Small intestine (tissue), 7 donors: ENCODE results near the gene NELL2. TPM values are rescaled to one million over a fixed set of nuclear protein-coding genes. Genes with fewer than 3 reads are reported as not detected.

Source experiments
- DNase-seq, 2 donors: peaks; one replicate each; pipeline versions ENCODE4 v3.0.0 to v3.0.0-alpha.2; 2013
- FAIRE-seq: peaks from 2 replicates; lab custom pipeline; 2012; peaks lifted over from hg19 to GRCh38; lab: Jason Lieb, UNC
- H3K27ac ChIP-seq, 3 donors: one replicate each; pipeline ENCODE4 v1.5.1; 2013; ENCODE audit warnings: low read length in 2 of 3, mild to moderate bottlenecking in 2 of 3, control low read depth in 1 of 3, inconsistent platforms in 1 of 3, low read depth in 1 of 3, moderate library complexity in 1 of 3
- H3K27me3 ChIP-seq, 3 donors: one replicate each; pipeline ENCODE4 v1.6.1; 2013; ENCODE audit warnings: low read length in 3 of 3, inconsistent platforms in 1 of 3; ENCODE audit not compliant: control insufficient read depth in 3 of 3, insufficient read depth in 3 of 3
- H3K36me3 ChIP-seq, 3 donors: one replicate each; pipeline ENCODE4 v1.6.1; 2013; ENCODE audit warnings: low read length in 3 of 3, inconsistent platforms in 1 of 3, low read depth in 1 of 3, mild to moderate bottlenecking in 1 of 3, moderate library complexity in 1 of 3; ENCODE audit not compliant: control insufficient read depth in 3 of 3, insufficient read depth in 2 of 3
- H3K4me1 ChIP-seq, 3 donors: one replicate each; pipeline ENCODE4 v1.6.1; 2013; ENCODE audit warnings: low read length in 2 of 3, inconsistent platforms in 1 of 3, low read depth in 1 of 3, mild to moderate bottlenecking in 1 of 3, moderate library complexity in 1 of 3; ENCODE audit not compliant: control insufficient read depth in 3 of 3, insufficient read depth in 2 of 3
- H3K4me3 ChIP-seq, 3 donors: one replicate each; pipeline ENCODE4 v1.5.1; 2013; ENCODE audit warnings: low read length in 3 of 3, control low read depth in 1 of 3, inconsistent platforms in 1 of 3, low read depth in 1 of 3, mild to moderate bottlenecking in 1 of 3, moderate library complexity in 1 of 3
- H3K9me3 ChIP-seq, 2 donors: one replicate each; pipeline ENCODE4 v1.6.1; 2013; ENCODE audit warnings: low read depth in 1 of 2, low read length in 1 of 2; ENCODE audit not compliant: control insufficient read depth in 2 of 2, insufficient read depth in 1 of 2
- WGBS, 3 donors: extraction: QIAGEN DNeasy Blood & Tissue Kit; methylation state at CpG; one replicate each; pipeline ENCODE4 v1.1.7; 2013; 5-methylcytosine and 5-hydroxymethylcytosine counted together
- polyA plus RNA-seq, 4 donors: library from polyadenylated mRNA; stranded (reverse) in 3 of 4; unstranded in 1 of 4; fragments of 200-250 nt in 3 of 4; fragments of 120-200 nt in 1 of 4; gene quantifications; one replicate each; pipeline versions ENCODE4 v1.2.1 to v1.2.3, GENCODE V29; 2013
- donor health status: healthy with polysubstance abuse.
- donor health status: control.
- donor health status: control.
- donor health status: Bipolar disorder and iron deficiency.
- donor health status: healthy.

Gene NELL2
- polyA plus RNA-seq, 4 donors, result 4.4 to 50.8 (median 27.1) TPM

- WGBS, 3 donors, result 67 to 82% (median 67%) methylated on average over 4 of the region's 4 CpGs
- DNase-seq (no peak), FAIRE-seq (no peak)
- H3K4me1 ChIP-seq, result no peaks in the 10 kb centered on the region
- no peak overlapping the region for H3K4me3 ChIP-seq
- H3K9me3 ChIP-seq, result peaks cover 0 to 9% of the 10 kb centered on the region in 2 donors
- H3K36me3 ChIP-seq, result no peaks in the 10 kb centered on the region
- no peak overlapping the region for H3K27ac ChIP-seq
- H3K27me3 ChIP-seq, result no peaks in the 10 kb centered on the region
These were observed 208.7 kb downstream of the NELL2 start for GRCh38 chr12:44667461-44667860.

- no peak for FAIRE-seq
- WGBS, 3 donors, result 69 to 83% (median 74%) methylated on average over 2 of the region's 2 CpGs
These were observed 212.8 kb downstream of the NELL2 start for GRCh38 chr12:44663291-44663690.

GRCh38 chr12:44655846-44656245, 220.3 kb downstream of the NELL2 start:
- no peak overlapping the region for H3K27ac ChIP-seq
- FAIRE-seq (no peak), DNase-seq (no peak)
- H3K27me3 ChIP-seq, result no peaks in the 10 kb centered on the region
- H3K4me1 ChIP-seq, result peaks cover 0 to 11% (median 2%) of the 10 kb centered on the region in 3 donors
- no peak overlapping the region for H3K4me3 ChIP-seq
- no peaks in the 10 kb centered on the region for H3K9me3 ChIP-seq
- no peaks in the 10 kb centered on the region for H3K36me3 ChIP-seq

More at GRCh38 chr12:44663291-44663690, 212.8 kb downstream of the NELL2 start:
- Histone ChIP-seq H3K27me3 (no peaks in the 10 kb centered on the region), H3K36me3 (no peaks in the 10 kb centered on the region), H3K27ac (no peak overlapping the region), H3K4me1 (no peaks in the 10 kb centered on the region), H3K9me3 (peaks cover 0 to 2% of the 10 kb centered on the region in 2 donors), H3K4me3 (no peak overlapping the region)
- DNase-seq, result no peak

- Histone ChIP-seq H3K4me1 (peaks cover 0 to 11% (median 2%) of the 10 kb centered on the region in 3 donors), H3K9me3 (no peaks in the 10 kb centered on the region), H3K27me3 (no peaks in the 10 kb centered on the region), H3K36me3 (no peaks in the 10 kb centered on the region), H3K4me3 (no peak overlapping the region), H3K27ac (no peak overlapping the region)
- DNase-seq (peak; percentile 37 to 43), FAIRE-seq (no peak)
- WGBS, 3 donors, result 12 to 33% (median 27%) methylated on average over 12 of the region's 12 CpGs
These were observed 221.2 kb downstream of the NELL2 start for GRCh38 chr12:44654646-44655639.

GRCh38 chr12:44653861-44654527, 222.1 kb downstream of the NELL2 start:
- 30 to 47% (median 39%) methylated on average over 3 of the region's 3 CpGs for WGBS, 3 donors
- peaks cover 0 to 11% (median 2%) of the 10 kb centered on the region in 3 donors for H3K4me1 ChIP-seq
- DNase-seq, result no peak
- no peaks in the 10 kb centered on the region for H3K27me3 ChIP-seq
- no peak for FAIRE-seq
- H3K9me3 ChIP-seq, result no peaks in the 10 kb centered on the region
- no peak overlapping the region for H3K4me3 ChIP-seq
- H3K27ac ChIP-seq, result no peak overlapping the region
- no peaks in the 10 kb centered on the region for H3K36me3 ChIP-seq

GRCh38 chr12:44649693-44650092, 226.4 kb downstream of the NELL2 start:
- Histone ChIP-seq H3K36me3 (no peaks in the 10 kb centered on the region), H3K27me3 (no peaks in the 10 kb centered on the region), H3K4me1 (peaks cover 0 to 5% (median 2%) of the 10 kb centered on the region in 3 donors), H3K4me3 (no peak overlapping the region), H3K27ac (no peak overlapping the region), H3K9me3 (no peaks in the 10 kb centered on the region)
- DNase-seq (no peak), FAIRE-seq (no peak)
- 65 to 74% (median 71%) methylated on average over 2 of the region's 2 CpGs for WGBS, 3 donors

GRCh38 chr12:44647917-44648690, 228.0 kb downstream of the NELL2 start:
- no peak overlapping the region for H3K4me3 ChIP-seq
- WGBS, 3 donors, result 65 to 77% (median 75%) methylated on average over 5 of the region's 5 CpGs
- no peak for DNase-seq
- H3K27ac ChIP-seq, result no peak overlapping the region
- no peak for FAIRE-seq
- H3K27me3 ChIP-seq, result no peaks in the 10 kb centered on the region
- H3K4me1 ChIP-seq, result no peaks in the 10 kb centered on the region
- no peaks in the 10 kb centered on the region for H3K36me3 ChIP-seq
- no peaks in the 10 kb centered on the region for H3K9me3 ChIP-seq
